Neural progenitor cell (in vitro differentiated cells): ENCODE data around the gene PPP1R16B.

Source experiments
- CTCF ChIP-seq: fragments of 200-600 bp; sonication (generic); IDR thresholded peaks from 2 replicates; pipeline ENCODE4 v1.5.1; 2017; ENCODE audit warnings: antibody characterized with exemption, mild to moderate bottlenecking
- EZH2 ChIP-seq: fragments of 200-600 bp; sonication (generic); IDR thresholded peaks from 2 replicates; pipeline ENCODE4 v1.6.1; 2017; ENCODE audit warnings: antibody characterized with exemption, mild to moderate bottlenecking, moderate library complexity

GRCh38 chr20:38945012-38945411, 139.5 kb downstream of the PPP1R16B start:
- no peak for TF ChIP-seq EZH2
- TF ChIP-seq CTCF, result no peak
